K562 (cell line): ENCODE data around the gene WDR27. TPM values are rescaled to one million over a fixed set of nuclear protein-coding genes. Genes with fewer than 3 reads are reported as not detected.

Experiments used
- BRD9 ChIP-seq: fragments of 450-650 bp; IDR thresholded peaks from 2 replicates; pipeline ENCODE4 v1.6.1; 2018; ENCODE audit warnings: low read depth; ENCODE audit not compliant: partially characterized antibody
- CREM ChIP-seq: IDR thresholded peaks from 2 replicates; pipeline ENCODE4 v1.6.1; 2014; ENCODE audit warnings: antibody characterized with exemption, low read depth
- CTBP1 ChIP-seq: fragments of 450-650 bp; IDR thresholded peaks from 2 replicates; pipeline ENCODE4 v1.6.1; 2016; ENCODE audit warnings: borderline replicate concordance
- FOS ChIP-seq: IDR thresholded peaks from 3 replicates; pipeline ENCODE4 v1.6.1; 2011; ENCODE audit not compliant: insufficient read length; ENCODE audit errors: extremely low read depth
- FOXK2 ChIP-seq, 2 experiments: fragments of 450-650 bp; IDR thresholded peaks in 1 of 2; conservative IDR thresholded peaks in 1 of 2; 2 replicates each; pipeline ENCODE4 v1.6.1; 2016; ENCODE audit warnings: low read depth in 2 of 2, mild to moderate bottlenecking in 1 of 2
- GATA2 ChIP-seq: sonication (generic); formaldehyde crosslinking; IDR thresholded peaks from 2 replicates; pipeline ENCODE4 v1.4.0; 2020; ENCODE audit warnings: mild to moderate bottlenecking, missing genetic modification reagents
- MIER1 ChIP-seq: fragments of 450-650 bp; IDR thresholded peaks from 2 replicates; pipeline ENCODE4 v1.6.1; 2016; ENCODE audit warnings: antibody characterized with exemption, mild to moderate bottlenecking, low read depth
- POLR2H ChIP-seq: IDR thresholded peaks from 2 replicates; pipeline ENCODE4 v1.6.1; 2016; ENCODE audit warnings: missing genetic modification characterization, low read depth, mild to moderate bottlenecking, control low read depth, missing compliant biosample characterization, moderate library complexity
- RAD51 ChIP-seq: fragments of 450-650 bp; IDR thresholded peaks from 2 replicates; pipeline ENCODE4 v1.7.1; 2016; ENCODE audit warnings: low read depth, mild to moderate bottlenecking, borderline replicate concordance
- RBM34 ChIP-seq: fragments of 200-400 bp; formaldehyde crosslinking; IDR thresholded peaks from 2 replicates; pipeline ENCODE4 v1.6.1; 2018; ENCODE audit warnings: low read length, borderline replicate concordance; ENCODE audit not compliant: insufficient read depth
- TBP ChIP-seq: optimal IDR thresholded peaks from 2 replicates; pipeline ENCODE3; 2011; ENCODE audit warnings: low read depth, low read length, improper control_type of control experiment
- TOE1 ChIP-seq, 2 experiments: fragments of 450-650 bp in 1 of 2; sonication (generic) in 1 of 2; formaldehyde crosslinking in 1 of 2; IDR thresholded peaks; 2 replicates each; pipeline versions ENCODE4 v1.7.1 to v1.8.0; 2016 to 2022; ENCODE audit warnings: borderline replicate concordance in 2 of 2, mild to moderate bottlenecking in 2 of 2, antibody characterized with exemption in 1 of 2, inconsistent platforms in 1 of 2, low read depth in 1 of 2, missing genetic modification reagents in 1 of 2, moderate library complexity in 1 of 2
- ZBTB1 ChIP-seq: sonication (generic); formaldehyde crosslinking; IDR thresholded peaks from 2 replicates; pipeline ENCODE4 v1.8.1; 2023; ENCODE audit warnings: missing genetic modification reagents, low read depth, mild to moderate bottlenecking, borderline replicate concordance
- ZNF436 ChIP-seq: fragments of 250-450, 450-650 bp; sonication (Bioruptor Pico); formaldehyde crosslinking; IDR thresholded peaks from 2 replicates; pipeline ENCODE4 v1.7.0; 2020; ENCODE audit warnings: mild to moderate bottlenecking
- polyA plus RNA-seq, 8 experiments: library from polyadenylated mRNA; depleted of rRNA in 4 of 8; stranded (reverse) in 5 of 8; unstranded in 3 of 8; fragments of >200 nt; fragmentation: Nextera tagmentation in 2 of 8; fragmentation: Illumina TruSeq in 1 of 8; extraction: Ambion mirVana in 2 of 8; extraction: Trizol in 1 of 8; gene quantifications; 2 replicates each; pipeline versions ENCODE4 v1.2.1 to v1.2.3, GENCODE V29; 2011 to 2014; ENCODE audit warnings: inconsistent platforms in 1 of 8, missing spikeins in 1 of 8
- total RNA-seq, 7 experiments: library from RNA; depleted of rRNA in 6 of 7; stranded (reverse); fragments of >200 nt in 6 of 7; fragmentation: Illumina TruSeq in 2 of 7; extraction: Trizol in 2 of 7; gene quantifications; 2 replicates each; pipeline versions ENCODE4 v1.2.1 to v1.2.3, GENCODE V29; 2011 to 2021; ENCODE audit warnings: low replicate concordance in 1 of 7

Gene WDR27
- total and polyA plus RNA-seq, 9 of the 15 experiments (the other 6 are each of a cell fraction or from before 2014, with no cell fraction given): 4.3 to 77.2 (median 22.7) TPM

DNA sequence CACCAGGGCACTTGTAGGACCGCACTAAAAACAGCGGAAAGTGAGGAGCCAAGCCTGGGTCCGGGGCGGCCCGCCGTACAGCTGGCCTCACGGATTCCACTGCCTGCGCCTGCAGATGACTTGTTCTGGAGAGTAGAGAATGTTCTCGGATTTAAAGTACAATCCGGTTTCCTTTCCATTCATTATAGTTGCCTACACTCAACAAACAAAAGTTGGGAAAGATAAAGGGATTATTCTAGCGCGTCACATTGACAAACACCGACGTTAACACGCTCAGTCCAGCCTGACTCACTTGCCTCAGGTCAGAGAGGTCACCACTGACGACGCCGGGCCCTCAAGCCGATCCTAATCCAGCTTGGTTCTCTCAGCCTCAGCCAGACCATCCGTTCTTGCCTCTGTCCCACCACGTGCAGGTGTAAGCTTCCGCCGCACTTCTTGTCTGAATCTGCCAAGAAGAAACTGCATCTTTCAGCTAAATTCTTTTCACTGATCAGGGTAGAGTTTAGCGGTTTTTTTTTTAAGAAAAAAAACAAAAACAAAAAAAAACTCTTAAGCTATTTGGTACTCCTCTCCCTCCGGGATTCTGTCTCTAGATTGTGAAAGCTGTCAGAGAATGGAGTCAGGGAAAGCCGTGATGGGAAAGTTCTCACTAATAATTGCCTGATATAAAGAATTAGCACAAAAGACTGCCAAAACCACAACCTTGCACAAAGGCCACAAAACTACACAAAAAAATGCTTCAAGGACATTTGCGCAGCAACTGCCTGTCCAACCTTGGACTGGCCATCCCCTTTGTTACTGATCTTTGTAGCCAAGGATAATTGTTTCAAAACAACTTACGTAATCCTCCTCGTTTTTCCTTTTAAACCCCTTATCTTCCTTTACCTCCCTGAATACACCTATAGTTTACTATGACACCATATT, 23.6 kb upstream of the WDR27 start (continued):
- TF ChIP-seq FOS (peak; percentile 36), MIER1 (peak; percentile 55; the same call in 1 of the 2 replicates), RBM34 (no peak), TOE1 (IDR thresholded peaks at IDR 0.05; ENCODE audit: borderline replicate concordance) (peak; percentile 65; the same call in 1 of the 2 replicates), TOE1 (CRISPR knock-in tag; IDR thresholded peaks at IDR 0.05; ENCODE audit: borderline replicate concordance, low read depth) (peak; percentile 55; the same call in 1 of the 2 replicates), CTBP1 (peak; percentile 50; the same call in 1 of the 2 replicates), ZBTB1 (no peak), RAD51 (no peak; the same call in 1 of the 2 replicates), CREM (peak; percentile 94), POLR2H (tag) (no peak; the same call in 1 of the 2 replicates), GATA2 (CRISPR knock-in tag) (peak; percentile 35; the same call in 1 of the 2 replicates), BRD9 (peak; percentile 30), ZNF436 (CRISPR knock-in tag) (no peak), FOXK2 (conservative IDR thresholded peaks at IDR 0.05 in 1 of 2, IDR thresholded peaks at IDR 0.05 in 1 of 2; ENCODE audit: low read depth in 2 of 2) (0 out of 4 replicates have a peak, but pooled peaks of 1 of the 2 experiments have one; percentile 34), TBP (peak; percentile 28)
